CD4-positive, alpha-beta T cell (primary cell): ENCODE data around the gene ARHGEF10L. TPM values are rescaled to one million over a fixed set of nuclear protein-coding genes. Genes with fewer than 3 reads are reported as not detected.

Experiments used
- ATAC-seq: fragments of 200-7000 bp; cut with Tn5 transposase; one replicate; pipeline ENCODE4 v1.10.0; 2022; ENCODE audit warnings: mild to moderate bottlenecking; ENCODE audit not compliant: poor library complexity
- CTCF ChIA-PET: fragments of 350-600 bp; sonication (Branson Sonifier 250); formaldehyde crosslinking; loops from one replicate; lab custom pipeline; 2021; ENCODE audit warnings: antibody characterized with exemption, inconsistent platforms; lab: Charles Lee
- POLR2A ChIA-PET: fragments of 350-600 bp; sonication (Branson Sonifier 250); formaldehyde crosslinking; loops from one replicate; lab custom pipeline; 2021; ENCODE audit warnings: antibody characterized with exemption, inconsistent platforms; lab: Charles Lee
- DNase-seq, 14 experiments: peaks; one replicate each; pipeline ENCODE4 v3.0.0-alpha.2; 2013 to 2020; ENCODE audit warnings: mixed read lengths in 2 of 14
- H3K27ac ChIP-seq, 2 donors: one replicate each; pipeline versions ENCODE4 v1.5.1 to v1.7.0; 2013; ENCODE audit warnings: low read length in 2 of 2, low read depth in 1 of 2, mild to moderate bottlenecking in 1 of 2
- H3K27me3 ChIP-seq, 2 experiments: 1 replicate in 1 of 2; 2 replicates in 1 of 2; pipeline versions ENCODE4 v1.6.1 to v1.7.0; 2013; ENCODE audit warnings: low read length in 2 of 2, control low read depth in 1 of 2, mild to moderate bottlenecking in 1 of 2, moderate library complexity in 1 of 2; ENCODE audit not compliant: insufficient read depth in 2 of 2, control insufficient read depth in 1 of 2
- H3K36me3 ChIP-seq: one replicate; pipeline ENCODE4 v1.6.1; 2013; ENCODE audit warnings: low read length, control low read depth; ENCODE audit not compliant: insufficient read depth
- H3K4me1 ChIP-seq: one replicate; pipeline ENCODE4 v1.6.1; 2013; ENCODE audit warnings: low read length, control low read depth; ENCODE audit not compliant: insufficient read depth
- H3K4me3 ChIP-seq: one replicate; pipeline ENCODE4 v1.5.1; 2013; ENCODE audit warnings: mild to moderate bottlenecking, low read length, moderate library complexity
- H3K9me3 ChIP-seq, 2 experiments: 1 replicate in 1 of 2; 2 replicates in 1 of 2; pipeline versions ENCODE4 v1.6.1 to v1.7.0; 2013; ENCODE audit warnings: low read length in 2 of 2, mild to moderate bottlenecking in 2 of 2, control low read depth in 1 of 2, moderate library complexity in 1 of 2; ENCODE audit not compliant: control insufficient read depth in 1 of 2, insufficient read depth in 1 of 2
- H3K27ac Mint-ChIP-seq: one replicate; pipeline ENCODE4 v1.8.0; 2020; ENCODE audit warnings: mixed read lengths
- H3K27me3 Mint-ChIP-seq: one replicate; pipeline ENCODE4 v1.8.0; 2021; ENCODE audit warnings: mixed read lengths
- H3K36me3 Mint-ChIP-seq: one replicate; pipeline ENCODE4 v1.8.0; 2021; ENCODE audit warnings: low read depth, mixed read lengths
- H3K4me1 Mint-ChIP-seq: one replicate; pipeline ENCODE4 v1.8.0; 2021; ENCODE audit warnings: low read depth, mixed read lengths
- H3K4me3 Mint-ChIP-seq: one replicate; pipeline ENCODE4 v1.8.0; 2020; ENCODE audit warnings: mild to moderate bottlenecking, mixed read lengths
- H3K9me3 Mint-ChIP-seq: one replicate; pipeline ENCODE4 v1.8.0; 2020; ENCODE audit warnings: mixed read lengths
- CTCF ChIP-seq: fragments of 200-600 bp; IDR thresholded peaks from one replicate; pipeline ENCODE4 v1.8.0; 2022; ENCODE audit warnings: antibody characterized with exemption, mild to moderate bottlenecking
- intact Hi-C, 2 experiments: fragments of 100-400 bp; cut with DNase I in 1 of 2; cut with micrococcal nuclease in 1 of 2; formaldehyde crosslinking; loops; one replicate each; pipeline versions ENCODE4 v1.15.1 to v1.9.0; 2023 to 2025; cut with DNase I, micrococcal nuclease
- total RNA-seq, 174 experiments: library from RNA in 2 of 174; stranded (reverse) in 2 of 174; gene quantifications; one replicate each; pipeline ENCODE4 v1.2.3 and lab custom pipeline; 2021 to 2026

ARHGEF10L gene
- total RNA-seq, 2 experiments from 2014 or later = 0.11 to 0.22 TPM

GRCh38 chr1:17731460-17731859 is 192.0 kb downstream of the ARHGEF10L start:
- Histone ChIP-seq H3K4me3 (no peak overlapping the region), H3K36me3 (no peaks in the 10 kb centered on the region), H3K4me1 (no peaks in the 10 kb centered on the region), H3K27ac (no peak overlapping the region), H3K27me3 (no peaks in the 10 kb centered on the region), H3K9me3 (peaks cover 0 to 12% of the 10 kb centered on the region in 2 experiments)
- Mint-ChIP-seq H3K4me1 (no peaks in the 10 kb centered on the region), H3K9me3 (no peaks in the 10 kb centered on the region), H3K27me3 (no peaks in the 10 kb centered on the region), H3K36me3 (no peaks in the 10 kb centered on the region), H3K4me3 (no peak overlapping the region), H3K27ac (no peak overlapping the region)
- CTCF ChIA-PET = no interaction called here
- ATAC-seq = no peak
- no peak for DNase-seq
- intact Hi-C loops = no loop called here
- POLR2A ChIA-PET = no interaction called here
- TF ChIP-seq CTCF = no peak

- CTCF ChIA-PET = no interaction called here
- no peak for ATAC-seq
Measured at GRCh38 chr1:17732475-17732874, 193.0 kb downstream of the ARHGEF10L start.

GRCh38 chr1:17733661-17734060 is 194.2 kb downstream of the ARHGEF10L start:
- CTCF ChIA-PET = no interaction called here
- no peaks in the 10 kb centered on the region for H3K9me3 Mint-ChIP-seq

More at GRCh38 chr1:17732475-17732874, 193.0 kb downstream of the ARHGEF10L start:
- no peak for DNase-seq
- H3K36me3 Mint-ChIP-seq = no peaks in the 10 kb centered on the region
- Histone ChIP-seq H3K36me3 (no peaks in the 10 kb centered on the region), H3K27me3 (no peaks in the 10 kb centered on the region), H3K4me1 (no peaks in the 10 kb centered on the region), H3K4me3 (no peak overlapping the region), H3K9me3 (peaks cover 0 to 12% of the 10 kb centered on the region in 2 experiments), H3K27ac (no peak overlapping the region)
- POLR2A ChIA-PET = no interaction called here
- no peak overlapping the region for H3K4me3 Mint-ChIP-seq
- no peaks in the 10 kb centered on the region for H3K27me3 Mint-ChIP-seq
- H3K9me3 Mint-ChIP-seq = no peaks in the 10 kb centered on the region
- no peak for TF ChIP-seq CTCF
- no peak overlapping the region for H3K27ac Mint-ChIP-seq
- intact Hi-C loops = no loop called here
- no peaks in the 10 kb centered on the region for H3K4me1 Mint-ChIP-seq

More at GRCh38 chr1:17733661-17734060, 194.2 kb downstream of the ARHGEF10L start:
- DNase-seq (no peak), ATAC-seq (no peak)
- Histone ChIP-seq H3K4me1 (no peaks in the 10 kb centered on the region), H3K36me3 (no peaks in the 10 kb centered on the region), H3K9me3 (peaks cover 0 to 7% of the 10 kb centered on the region in 2 experiments), H3K4me3 (no peak overlapping the region), H3K27ac (no peak overlapping the region), H3K27me3 (no peaks in the 10 kb centered on the region)
- POLR2A ChIA-PET = no interaction called here
- intact Hi-C loops = no loop called here
- H3K27me3 Mint-ChIP-seq = no peaks in the 10 kb centered on the region
- no peaks in the 10 kb centered on the region for H3K36me3 Mint-ChIP-seq
- no peak overlapping the region for H3K4me3 Mint-ChIP-seq
- no peak for TF ChIP-seq CTCF
- H3K4me1 Mint-ChIP-seq = no peaks in the 10 kb centered on the region
- no peak overlapping the region for H3K27ac Mint-ChIP-seq
